ENCODE measurements around the gene DMBX1.

Gene DMBX1

DNA sequence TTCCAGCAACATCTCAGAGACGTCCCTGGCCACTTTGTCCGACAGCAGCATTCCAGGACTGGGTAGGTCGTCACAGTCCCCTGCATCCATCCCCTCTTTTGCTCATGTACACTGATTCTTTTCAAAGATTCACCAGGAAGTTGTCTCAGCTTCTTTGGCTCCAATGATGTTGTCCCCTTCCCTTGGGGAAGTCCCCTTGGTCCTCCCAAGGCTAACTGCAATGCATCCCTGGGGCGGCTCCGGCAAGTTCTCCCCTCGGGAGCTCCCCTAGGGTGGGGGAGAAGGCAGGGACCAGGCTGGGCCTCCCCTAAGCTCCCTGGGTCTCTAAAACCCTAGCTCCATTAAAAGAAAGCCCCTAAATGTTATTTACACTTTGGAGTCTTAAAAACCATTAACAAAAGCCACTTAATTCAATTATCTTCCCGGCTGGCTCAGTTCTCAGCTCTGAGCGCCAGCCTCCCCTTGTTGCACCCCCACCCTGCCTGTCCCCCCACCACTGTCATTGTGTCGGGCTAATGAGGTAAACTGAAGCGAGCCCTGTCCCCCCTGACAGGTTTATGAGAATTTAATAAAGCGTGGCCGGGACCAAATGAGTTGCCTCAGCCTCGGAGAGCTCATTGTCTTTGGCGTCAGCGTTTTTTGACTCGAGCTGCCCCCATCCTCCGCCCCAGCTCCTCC lies 36.5 kb downstream of the DMBX1 start:
- TF ChIP-seq GLIS3 (CRISPR knock-in tag; IDR thresholded peaks at IDR 0.05) = no peak
- TF ChIP-seq ZFP30 (CRISPR knock-in tag; IDR thresholded peaks at IDR 0.05) = no peak
- no peak for TF ChIP-seq TSHZ2 (CRISPR knock-in tag; IDR thresholded peaks at IDR 0.05)
- TF ChIP-seq BACH2 (CRISPR knock-in tag; IDR thresholded peaks at IDR 0.05; ENCODE audit: borderline replicate concordance) = no peak
- TF ChIP-seq PPARA (CRISPR knock-in tag; IDR thresholded peaks at IDR 0.05; ENCODE audit: borderline replicate concordance) = no peak
- TF ChIP-seq CSDC2 (CRISPR knock-in tag; IDR thresholded peaks at IDR 0.05) = no peak
- no peak for ATAC-seq

- no peak for ATAC-seq
- no peak for TF ChIP-seq TSHZ2 (CRISPR knock-in tag; IDR thresholded peaks at IDR 0.05)
- no peak for TF ChIP-seq ARNTL (CRISPR knock-in tag; IDR thresholded peaks at IDR 0.05; ENCODE audit: borderline replicate concordance, low read depth)
- TF ChIP-seq OSR1 (CRISPR knock-in tag; IDR thresholded peaks at IDR 0.05) = no peak
- TF ChIP-seq ZC3H10 (CRISPR knock-in tag; IDR thresholded peaks at IDR 0.05) = no peak
- TF ChIP-seq PATZ1 (CRISPR knock-in tag; IDR thresholded peaks at IDR 0.05; ENCODE audit: borderline replicate concordance) = no peak
- TF ChIP-seq ZNF70 (CRISPR knock-in tag; IDR thresholded peaks at IDR 0.05) = no peak
- no peak for TF ChIP-seq ZNF565 (CRISPR knock-in tag; conservative IDR thresholded peaks at IDR 0.05; ENCODE audit: low read depth)
- TF ChIP-seq, protein P1, sequence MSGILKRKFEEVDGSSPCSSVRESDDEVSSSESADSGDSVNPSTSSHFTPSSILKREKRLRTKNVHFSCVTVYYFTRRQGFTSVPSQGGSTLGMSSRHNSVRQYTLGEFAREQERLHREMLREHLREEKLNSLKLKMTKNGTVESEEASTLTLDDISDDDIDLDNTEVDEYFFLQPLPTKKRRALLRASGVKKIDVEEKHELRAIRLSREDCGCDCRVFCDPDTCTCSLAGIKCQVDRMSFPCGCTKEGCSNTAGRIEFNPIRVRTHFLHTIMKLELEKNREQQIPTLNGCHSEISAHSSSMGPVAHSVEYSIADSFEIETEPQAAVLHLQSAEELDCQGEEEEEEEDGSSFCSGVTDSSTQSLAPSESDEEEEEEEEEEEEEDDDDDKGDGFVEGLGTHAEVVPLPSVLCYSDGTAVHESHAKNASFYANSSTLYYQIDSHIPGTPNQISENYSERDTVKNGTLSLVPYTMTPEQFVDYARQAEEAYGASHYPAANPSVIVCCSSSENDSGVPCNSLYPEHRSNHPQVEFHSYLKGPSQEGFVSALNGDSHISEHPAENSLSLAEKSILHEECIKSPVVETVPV (CRISPR knock-in tag; IDR thresholded peaks at IDR 0.05) = no peak
- TF ChIP-seq RARB (CRISPR knock-in tag; IDR thresholded peaks at IDR 0.05) = no peak
- TF ChIP-seq ISL1 (CRISPR knock-in tag; IDR thresholded peaks at IDR 0.05) = no peak
These were observed 37.2 kb downstream of the DMBX1 start for GRCh38 chr1:46526691-46527291.

DNA sequence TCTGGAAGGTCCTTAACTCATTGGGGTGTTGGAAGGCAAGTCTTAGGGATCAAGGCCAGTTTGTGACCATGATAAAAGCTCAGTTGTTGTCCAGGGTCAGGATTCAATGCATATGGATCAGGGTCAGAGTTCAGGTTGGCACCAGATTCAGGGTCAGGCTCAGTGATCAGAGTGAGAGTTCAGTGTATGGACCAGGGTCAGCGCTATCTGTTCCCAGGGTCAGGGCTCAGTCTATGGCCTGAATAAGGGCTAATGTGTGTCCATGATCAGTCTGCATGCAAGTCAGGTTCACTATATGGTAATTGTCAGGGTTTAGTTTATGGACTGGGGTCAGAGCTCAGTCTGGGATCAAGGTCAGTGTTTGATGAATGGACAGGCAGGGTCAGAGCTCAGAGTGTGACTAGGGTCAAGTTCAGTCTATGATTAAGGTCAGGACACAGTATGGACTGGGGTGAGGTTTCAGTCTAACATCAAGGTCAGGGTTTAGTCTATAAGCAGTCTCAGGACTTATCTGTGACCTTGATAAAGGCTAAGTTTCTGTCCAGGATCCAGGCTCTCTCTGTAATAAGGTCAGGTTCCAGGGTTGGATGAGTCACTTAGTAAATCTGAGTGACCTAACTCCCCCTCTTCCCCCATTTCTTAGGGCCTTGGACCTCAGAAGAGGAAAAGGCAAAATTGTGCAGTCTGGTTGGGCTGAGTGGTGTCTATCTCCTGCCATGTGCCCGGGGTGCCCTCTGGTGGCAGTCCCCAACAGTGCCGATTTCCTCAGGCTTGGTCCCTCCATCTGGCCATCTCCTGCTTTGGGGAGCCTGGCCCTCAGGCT lies 38.0 kb downstream of the DMBX1 start:
- peak; percentile 94 for ATAC-seq
- TF ChIP-seq ZNF70 (CRISPR knock-in tag; IDR thresholded peaks at IDR 0.05) (no peak), ARNTL (CRISPR knock-in tag; IDR thresholded peaks at IDR 0.05; ENCODE audit: borderline replicate concordance, low read depth) (no peak), PPARA (CRISPR knock-in tag; IDR thresholded peaks at IDR 0.05; ENCODE audit: borderline replicate concordance) (no peak), TSHZ2 (CRISPR knock-in tag; IDR thresholded peaks at IDR 0.05) (no peak), GLIS3 (CRISPR knock-in tag; IDR thresholded peaks at IDR 0.05) (no peak), ZNF8 (CRISPR knock-in tag; IDR thresholded peaks at IDR 0.05) (no peak), TCF4 (CRISPR knock-in tag; IDR thresholded peaks at IDR 0.05; ENCODE audit: borderline replicate concordance) (no peak), ISL1 (CRISPR knock-in tag; IDR thresholded peaks at IDR 0.05) (no peak), RARB (CRISPR knock-in tag; IDR thresholded peaks at IDR 0.05) (no peak), OSR1 (CRISPR knock-in tag; IDR thresholded peaks at IDR 0.05) (no peak), PATZ1 (CRISPR knock-in tag; IDR thresholded peaks at IDR 0.05; ENCODE audit: borderline replicate concordance) (no peak), ZFP3 (CRISPR knock-in tag; IDR thresholded peaks at IDR 0.05) (no peak), CSDC2 (CRISPR knock-in tag; IDR thresholded peaks at IDR 0.05) (no peak)
- TF ChIP-seq, protein P1 (CRISPR knock-in tag; IDR thresholded peaks at IDR 0.05) = no peak

Data from SK-N-SH treated with all-trans-retinoic acid at 6 μM for 48 hours (cell line).